Parathyroid adenoma (tissue), 2 donors: Measurements from ENCODE around the gene WWOX.

ENCODE experiments used
- H2AFZ ChIP-seq: fragments of 300-600 bp; sonication (generic); one replicate; pipeline ENCODE4 v1.7.0; 2017; ENCODE audit warnings: antibody characterized with exemption, mild to moderate bottlenecking
- H3K27ac ChIP-seq: fragments of 300-600 bp; sonication (generic); one replicate; pipeline ENCODE4 v1.7.0; 2017
- H3K27me3 ChIP-seq: fragments of 300-600 bp; sonication (generic); one replicate; pipeline ENCODE4 v1.7.0; 2017; ENCODE audit warnings: low read length; ENCODE audit not compliant: control insufficient read depth, insufficient read depth
- H3K36me3 ChIP-seq: fragments of 300-600 bp; sonication (generic); one replicate; pipeline ENCODE4 v1.7.0; 2017; ENCODE audit warnings: low read length; ENCODE audit not compliant: control insufficient read depth, insufficient read depth
- H3K4me1 ChIP-seq: fragments of 300-600 bp; sonication (generic); one replicate; pipeline ENCODE4 v1.7.0; 2017; ENCODE audit warnings: control low read depth
- H3K4me2 ChIP-seq: fragments of 300-600 bp; sonication (generic); one replicate; pipeline ENCODE4 v1.7.0; 2017; ENCODE audit warnings: low read length
- H3K4me3 ChIP-seq: fragments of 300-600 bp; sonication (generic); one replicate; pipeline ENCODE4 v1.7.0; 2017; ENCODE audit warnings: low read depth, low read length
- H3K79me2 ChIP-seq: fragments of 300-600 bp; sonication (generic); one replicate; pipeline ENCODE4 v1.7.0; 2017; ENCODE audit warnings: control low read depth
- H3K9ac ChIP-seq: fragments of 300-600 bp; sonication (generic); one replicate; pipeline ENCODE4 v1.7.0; 2017; ENCODE audit warnings: mild to moderate bottlenecking
- H3K9me3 ChIP-seq: fragments of 300-600 bp; sonication (generic); one replicate; pipeline ENCODE4 v1.7.0; 2017; ENCODE audit warnings: low read length; ENCODE audit not compliant: control insufficient read depth
- CTCF ChIP-seq: fragments of 300-600 bp; sonication (generic); IDR thresholded peaks from one replicate; pipeline ENCODE4 v1.7.0; 2017; ENCODE audit warnings: antibody characterized with exemption, mild to moderate bottlenecking
- donor health status: primary hyperparathyroidism.

Gene WWOX

DNA sequence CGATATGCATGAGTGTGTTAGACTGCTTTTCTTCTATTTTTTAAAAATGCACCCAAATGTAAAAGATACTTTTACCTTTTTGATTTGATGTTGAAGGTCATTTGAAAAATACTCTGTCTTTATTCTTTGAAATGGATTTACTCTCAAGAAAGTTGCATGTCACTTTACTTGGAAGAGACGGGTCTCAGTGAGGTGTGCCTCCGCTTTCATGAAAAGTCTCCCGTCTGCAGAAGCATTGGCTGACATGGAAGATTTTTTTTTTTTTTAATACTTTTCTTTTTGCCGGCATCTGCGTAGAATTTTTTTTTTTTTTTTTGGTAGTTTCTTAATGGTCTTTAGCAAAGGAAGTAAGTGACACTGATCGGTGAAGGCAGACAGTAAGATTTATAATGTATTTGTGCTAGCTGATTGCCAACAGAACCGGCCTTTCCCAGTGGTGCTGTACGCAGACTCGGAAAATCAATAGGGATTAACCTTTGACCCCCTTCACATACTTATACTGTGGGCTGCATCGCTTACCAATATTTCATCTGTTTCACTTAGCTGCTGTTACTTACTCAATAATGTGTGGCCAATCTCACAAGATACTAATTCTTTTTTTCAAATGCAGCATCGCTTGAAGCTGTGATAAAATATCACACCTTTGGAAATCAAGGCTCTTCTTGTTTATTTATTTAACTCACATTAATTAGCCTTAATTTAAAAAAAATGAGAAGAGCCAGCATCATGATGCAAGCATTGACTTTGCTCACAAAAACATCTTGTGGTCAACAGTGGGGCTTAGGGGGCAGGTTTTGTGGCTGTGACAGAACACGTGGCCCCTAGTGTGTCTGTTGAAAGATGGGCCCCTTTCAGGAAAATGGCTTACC lies 383.9 kb downstream of the WWOX start:
- no peak for TF ChIP-seq CTCF
- Histone ChIP-seq H3K4me3 (no peak overlapping the region), H3K27ac (no peak overlapping the region), H2AFZ (no peak overlapping the region), H3K4me1 (peaks cover 4% of the 10 kb centered on the region), H3K36me3 (no peaks in the 10 kb centered on the region), H3K4me2 (no peak overlapping the region), H3K79me2 (no peaks in the 10 kb centered on the region), H3K9ac (no peak overlapping the region), H3K9me3 (no peaks in the 10 kb centered on the region), H3K27me3 (no peaks in the 10 kb centered on the region)

DNA sequence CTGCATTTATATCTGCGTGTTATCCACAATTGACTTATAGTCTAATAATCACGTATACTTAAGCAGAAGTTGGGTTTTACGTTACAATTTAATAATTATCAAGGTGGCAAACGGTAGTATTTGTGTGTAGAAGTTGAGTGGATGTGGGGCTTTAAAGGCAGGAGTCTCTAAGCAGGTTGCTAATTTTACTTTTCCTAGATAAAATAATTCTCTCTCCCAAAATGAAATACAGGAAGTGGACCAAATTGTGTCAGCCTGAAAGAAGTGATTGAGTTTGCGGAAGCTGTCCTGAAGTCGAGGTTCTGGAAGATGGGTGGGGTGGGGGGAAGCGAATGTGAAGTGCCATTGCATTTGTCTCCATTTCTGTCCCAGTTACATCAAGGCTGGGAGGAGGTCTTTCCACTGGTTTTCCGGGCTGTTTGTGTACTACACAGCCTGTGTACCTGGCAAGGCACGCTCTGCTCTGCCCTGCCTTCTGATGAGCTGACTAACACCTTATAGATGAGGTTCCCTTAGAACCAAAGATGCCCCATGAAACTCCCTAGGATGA lies 385.1 kb downstream of the WWOX start:
- no peaks in the 10 kb centered on the region for H3K79me2 ChIP-seq
- no peak overlapping the region for H3K9ac ChIP-seq
- no peak overlapping the region for H3K4me2 ChIP-seq
- H3K27ac ChIP-seq: no peak overlapping the region
- no peaks in the 10 kb centered on the region for H3K36me3 ChIP-seq
- H3K4me1 ChIP-seq: peaks cover 4% of the 10 kb centered on the region
- H3K9me3 ChIP-seq: no peaks in the 10 kb centered on the region
- no peak for TF ChIP-seq CTCF
- no peak overlapping the region for H2AFZ ChIP-seq
- no peak overlapping the region for H3K4me3 ChIP-seq
- H3K27me3 ChIP-seq: no peaks in the 10 kb centered on the region

DNA sequence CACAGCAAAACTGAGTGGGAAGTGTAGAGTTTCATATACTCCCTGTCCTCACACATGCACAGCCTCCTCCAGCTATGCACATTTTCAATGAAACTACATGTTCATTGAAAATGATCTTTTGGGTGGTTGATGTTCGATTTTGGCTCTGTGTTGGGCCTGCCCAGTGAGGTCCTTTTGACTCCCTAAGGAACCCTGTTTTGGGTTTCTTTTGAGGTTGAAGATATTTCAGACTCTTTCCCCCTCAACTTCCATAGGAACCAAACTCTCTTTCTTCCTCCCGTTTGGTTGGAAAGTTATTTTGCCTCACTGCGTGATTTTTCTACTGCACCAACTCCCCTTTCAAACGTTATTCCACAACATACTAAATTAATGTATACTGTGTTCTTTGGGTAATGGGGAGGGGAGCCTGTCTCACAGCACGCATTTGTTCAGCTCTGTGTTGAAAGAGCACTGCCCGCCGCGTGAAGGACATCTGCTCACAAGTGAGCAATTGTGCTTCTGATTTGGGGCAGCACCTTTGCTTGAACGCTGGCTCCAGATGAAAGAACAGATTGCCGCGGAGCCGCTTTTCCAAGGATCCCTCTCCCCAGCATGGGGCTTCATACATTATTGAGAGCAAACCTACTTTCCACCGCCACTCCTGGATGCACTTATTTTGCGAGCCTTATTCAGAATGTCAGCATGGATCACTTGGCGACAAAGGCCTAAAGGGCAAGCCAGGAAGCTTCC lies 385.9 kb downstream of the WWOX start:
- H3K36me3 ChIP-seq: no peaks in the 10 kb centered on the region
- H3K4me3 ChIP-seq: no peak overlapping the region

GRCh38 chr16:78485917-78486257 lies 386.4 kb downstream of the WWOX start:
- H3K4me3 ChIP-seq: no peak overlapping the region
- H3K27ac ChIP-seq: no peak overlapping the region
- no peaks in the 10 kb centered on the region for H3K36me3 ChIP-seq
- H3K4me1 ChIP-seq: peaks cover 4% of the 10 kb centered on the region
- H3K9ac ChIP-seq: no peak overlapping the region
- H3K4me2 ChIP-seq: no peak overlapping the region
- H2AFZ ChIP-seq: no peak overlapping the region
- H3K79me2 ChIP-seq: no peaks in the 10 kb centered on the region
- H3K9me3 ChIP-seq: no peaks in the 10 kb centered on the region
- TF ChIP-seq CTCF: no peak
- no peaks in the 10 kb centered on the region for H3K27me3 ChIP-seq

More for the DNA sequence above, 385.9 kb downstream of the WWOX start:
- Histone ChIP-seq H3K9ac (no peak overlapping the region), H3K27ac (no peak overlapping the region), H2AFZ (no peak overlapping the region), H3K4me2 (no peak overlapping the region), H3K27me3 (no peaks in the 10 kb centered on the region), H3K9me3 (no peaks in the 10 kb centered on the region), H3K4me1 (peaks cover 4% of the 10 kb centered on the region), H3K79me2 (no peaks in the 10 kb centered on the region)
- TF ChIP-seq CTCF: no peak
